ENCODE measurements around the gene PTP4A2.

The PTP4A2 gene

GRCh38 chr1:31938184-31938975 lies at the start of gene PTP4A2:
PTP4A2 (minus strand) TSS chr1:31938368; CDS start chr1:31919065, 19,303 bp downstream.
- DNase-seq, result peak; percentile 44

- no peak for DNase-seq
These were observed 49.0 kb upstream of the PTP4A2 start for GRCh38 chr1:31987135-31987619.

GRCh38 chr1:31985430-31985829 lies 47.3 kb upstream of the PTP4A2 start:
- DNase-seq, result no peak

GRCh38 chr1:31984419-31985347 lies 46.5 kb upstream of the PTP4A2 start:
- DNase-seq, result no peak

GRCh38 chr1:31981972-31982371 lies 43.8 kb upstream of the PTP4A2 start:
- no peak for DNase-seq

- DNase-seq, result no peak
These were observed 43.3 kb upstream of the PTP4A2 start for GRCh38 chr1:31981456-31981839.

GRCh38 chr1:31980835-31981455 lies 42.8 kb upstream of the PTP4A2 start:
- DNase-seq, result no peak

- no peak for DNase-seq
These were observed 40.8 kb upstream of the PTP4A2 start for GRCh38 chr1:31978843-31979400.

GRCh38 chr1:31977385-31978131 lies 39.4 kb upstream of the PTP4A2 start:
- DNase-seq, result no peak

- DNase-seq, result no peak
These were observed 38.2 kb upstream of the PTP4A2 start for GRCh38 chr1:31976401-31976800.

- DNase-seq, result no peak
These were observed 32.7 kb upstream of the PTP4A2 start for GRCh38 chr1:31970873-31971272.

- no peak for DNase-seq
These were observed 23.4 kb upstream of the PTP4A2 start for GRCh38 chr1:31961536-31961935.

- no peak for DNase-seq
These were observed 21.6 kb upstream of the PTP4A2 start for GRCh38 chr1:31959521-31960340.

GRCh38 chr1:31957701-31958674 lies 19.8 kb upstream of the PTP4A2 start:
- DNase-seq, result no peak

GRCh38 chr1:31955917-31956736 lies 18.0 kb upstream of the PTP4A2 start:
- DNase-seq, result no peak

GRCh38 chr1:31954607-31955283 lies 16.6 kb upstream of the PTP4A2 start:
- no peak for DNase-seq

- DNase-seq, result no peak
These were observed 14.7 kb upstream of the PTP4A2 start for GRCh38 chr1:31952825-31953220.

- DNase-seq, result no peak
These were observed 13.1 kb upstream of the PTP4A2 start for GRCh38 chr1:31951276-31951675.

Data from NCI-H748 treated with DMSO at 0.1 percent for 48 hours (cell line).